Measurements from ENCODE around the gene FBXO28. TPM values are rescaled to one million over a fixed set of nuclear protein-coding genes. Genes with fewer than 3 reads are reported as not detected.

The FBXO28 gene
- total RNA-seq, 1 donor from 2014 or later = 17.3 TPM

- ATAC-seq (no peak), DNase-seq (ENCODE audit: missing footprints) (no peak)
- intact Hi-C loops (cut with DNase I) = no loop called here
Measured at GRCh38 chr1:224090116-224090515, 23.8 kb upstream of the FBXO28 start.

GRCh38 chr1:224092111-224092510 is 21.8 kb upstream of the FBXO28 start:
- intact Hi-C loops (cut with DNase I) = no loop called here
- DNase-seq (ENCODE audit: missing footprints) = no peak
- no peak for ATAC-seq

GRCh38 chr1:224092601-224093000 is 21.3 kb upstream of the FBXO28 start:
- ATAC-seq = no peak
- DNase-seq (ENCODE audit: missing footprints) = no peak
- intact Hi-C loops (cut with DNase I) = no loop called here

GRCh38 chr1:224095339-224095738 is 18.6 kb upstream of the FBXO28 start:
- DNase-seq (ENCODE audit: missing footprints) (no peak), ATAC-seq (no peak)
- intact Hi-C loops (cut with DNase I) = no loop called here

- intact Hi-C loops (cut with DNase I) = no loop called here
- DNase-seq (ENCODE audit: missing footprints) (no peak), ATAC-seq (no peak)
Measured at GRCh38 chr1:224095867-224096266, 18.0 kb upstream of the FBXO28 start.

GRCh38 chr1:224096773-224097172 is 17.1 kb upstream of the FBXO28 start:
- intact Hi-C loops (cut with DNase I) = no loop called here
- ATAC-seq (no peak), DNase-seq (ENCODE audit: missing footprints) (no peak)

GRCh38 chr1:224098007-224098406 is 15.9 kb upstream of the FBXO28 start:
- DNase-seq (ENCODE audit: missing footprints) (no peak), ATAC-seq (no peak)
- intact Hi-C loops (cut with DNase I) = no loop called here

GRCh38 chr1:224106568-224107281 is 7.2 kb upstream of the FBXO28 start:
- intact Hi-C loops (cut with DNase I) = no loop called here
- DNase-seq (ENCODE audit: missing footprints) (no peak), ATAC-seq (peak; percentile 56)

- ATAC-seq (no peak), DNase-seq (ENCODE audit: missing footprints) (no peak)
- intact Hi-C loops (cut with DNase I) = no loop called here
Measured at GRCh38 chr1:224107282-224107625, 6.7 kb upstream of the FBXO28 start.

GRCh38 chr1:224108991-224109390 is 4.9 kb upstream of the FBXO28 start:
- ATAC-seq = no peak
- intact Hi-C loops (cut with DNase I) = no loop called here

GRCh38 chr1:224109981-224110380 is 3.9 kb upstream of the FBXO28 start:
- DNase-seq (ENCODE audit: missing footprints) = no peak
- ATAC-seq = no peak
- intact Hi-C loops (cut with DNase I) = no loop called here

More at GRCh38 chr1:224108991-224109390, 4.9 kb upstream of the FBXO28 start:
- DNase-seq (ENCODE audit: missing footprints) = no peak

- no peak for ATAC-seq
- intact Hi-C loops (cut with DNase I) = no loop called here
- no peak for DNase-seq (ENCODE audit: missing footprints)
Measured at GRCh38 chr1:224113005-224113404, 906 bp upstream of the FBXO28 start.

GRCh38 chr1:224113545-224113917 is 380 bp upstream of the FBXO28 start:
- no peak for ATAC-seq
- intact Hi-C loops (cut with DNase I) = no loop called here

GRCh38 chr1:224114787-224115175 is 870 bp downstream of the FBXO28 start:
- intact Hi-C loops (cut with DNase I) = loop anchor here (2.0 kb wide), 1 partner anchor 216 kb away; the partner anchor contains the start of gene NVL
- DNase-seq (ENCODE audit: missing footprints) (no peak), ATAC-seq (no peak)

More at GRCh38 chr1:224113545-224113917, 380 bp upstream of the FBXO28 start:
- DNase-seq (ENCODE audit: missing footprints) = no peak

- intact Hi-C loops (cut with DNase I) = loop anchor here (1.0 kb wide), 1 partner anchor 341 kb away; no protein-coding TSS in a partner anchor
- DNase-seq (ENCODE audit: missing footprints) (no peak), ATAC-seq (no peak)
Measured at GRCh38 chr1:224116131-224116530, 2.2 kb downstream of the FBXO28 start.

GRCh38 chr1:224118688-224119087 is 4.8 kb downstream of the FBXO28 start:
- ATAC-seq = no peak
- intact Hi-C loops (cut with DNase I) = no loop called here
- DNase-seq (ENCODE audit: missing footprints) = no peak

GRCh38 chr1:224123136-224123535 is 9.2 kb downstream of the FBXO28 start:
- DNase-seq (ENCODE audit: missing footprints) (no peak), ATAC-seq (no peak)
- intact Hi-C loops (cut with DNase I) = no loop called here

GRCh38 chr1:224124220-224124619 is 10.3 kb downstream of the FBXO28 start:
- intact Hi-C loops (cut with DNase I) = no loop called here
- DNase-seq (ENCODE audit: missing footprints) (no peak), ATAC-seq (no peak)

- intact Hi-C loops (cut with DNase I) = no loop called here
- DNase-seq (ENCODE audit: missing footprints) (no peak), ATAC-seq (no peak)
Measured at GRCh38 chr1:224127925-224128819, 14.3 kb downstream of the FBXO28 start.

- no peak for DNase-seq (ENCODE audit: missing footprints)
- intact Hi-C loops (cut with DNase I) = no loop called here
- no peak for ATAC-seq
Measured at GRCh38 chr1:224131253-224131652, 17.3 kb downstream of the FBXO28 start.
